ENCODE measurements around the gene NR3C1.

The NR3C1 gene

DNA sequence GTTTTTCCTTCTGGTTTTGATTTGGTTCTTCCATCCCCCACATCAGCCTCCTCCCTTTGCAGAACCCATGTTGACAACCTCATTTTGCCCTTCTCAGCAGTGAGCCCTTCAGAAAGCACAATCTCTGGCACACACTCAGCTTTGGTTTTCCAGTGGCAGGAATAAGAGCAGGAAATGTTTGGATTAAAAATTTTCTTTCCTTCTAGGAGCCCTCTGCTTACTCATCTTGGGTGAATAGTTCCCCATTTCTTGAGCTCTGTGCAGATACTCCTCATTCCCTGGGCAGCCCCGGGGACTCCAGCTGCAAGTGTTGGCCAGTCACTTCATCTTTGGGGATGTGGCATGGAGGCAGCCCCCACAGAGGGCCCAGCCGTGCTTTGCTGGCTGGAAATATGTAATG lies 170.5 kb downstream of the NR3C1 start:
- DNase-seq (ENCODE audit: low read depth), result no peak

DNA sequence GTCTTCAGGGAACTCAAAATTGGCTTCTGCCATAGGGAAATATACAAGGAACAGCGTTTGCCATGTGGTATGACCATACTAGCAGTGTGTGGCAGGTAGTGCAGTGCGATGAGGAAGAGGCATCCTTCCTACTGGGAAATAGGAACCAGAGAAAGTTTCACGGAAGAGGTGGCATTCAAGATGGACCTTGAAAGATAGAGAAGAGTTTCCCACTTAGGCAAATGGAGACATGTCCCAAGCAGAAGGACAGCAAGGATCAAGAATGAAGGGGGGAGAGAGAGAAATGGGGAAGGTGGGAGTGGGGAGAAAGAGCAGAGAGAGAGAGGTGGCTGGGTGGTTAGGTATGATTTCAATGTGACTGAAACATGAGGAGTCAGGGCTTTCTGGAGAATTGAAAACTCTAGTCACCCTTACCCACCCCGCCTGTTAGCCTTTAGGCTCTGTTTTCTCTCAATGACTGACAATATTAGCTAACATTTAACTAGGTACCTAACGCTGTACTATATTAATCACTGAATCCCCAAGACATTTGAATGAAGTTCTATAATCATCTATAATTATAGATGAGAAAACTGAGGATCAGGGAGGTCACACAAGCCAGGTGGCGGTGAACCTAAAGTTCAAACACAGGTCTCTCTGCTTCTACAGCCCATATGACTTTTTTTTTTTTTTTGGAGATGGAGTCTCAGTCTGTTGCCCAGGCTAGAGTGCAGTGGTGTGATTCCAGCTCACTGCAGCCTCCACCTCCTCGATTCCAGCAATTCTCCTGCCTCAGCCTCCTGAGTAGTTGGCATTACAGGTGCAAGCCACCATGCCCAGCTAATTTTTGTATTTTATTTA lies 171.3 kb downstream of the NR3C1 start:
- no peak for DNase-seq (ENCODE audit: low read depth)

DNA sequence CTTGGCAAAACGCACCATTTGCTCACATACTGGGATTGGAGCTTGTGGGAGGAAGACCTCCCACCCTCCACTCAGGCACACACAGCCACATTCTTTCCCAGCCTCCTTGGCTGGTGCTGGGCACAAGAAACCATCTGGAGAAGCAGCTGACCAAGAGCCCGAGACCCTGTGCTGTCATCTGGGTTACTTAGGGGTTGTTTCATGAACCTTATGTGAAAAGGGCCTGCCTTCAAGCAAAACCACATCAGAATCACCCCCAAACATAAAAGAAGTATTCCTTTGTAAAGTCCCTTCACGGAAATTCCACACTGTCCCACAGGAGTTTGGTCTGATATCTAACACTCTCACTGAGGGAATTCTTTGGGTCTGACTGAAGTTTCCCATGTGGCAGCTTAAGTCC lies 172.1 kb downstream of the NR3C1 start:
- DNase-seq (ENCODE audit: low read depth), result no peak

DNA sequence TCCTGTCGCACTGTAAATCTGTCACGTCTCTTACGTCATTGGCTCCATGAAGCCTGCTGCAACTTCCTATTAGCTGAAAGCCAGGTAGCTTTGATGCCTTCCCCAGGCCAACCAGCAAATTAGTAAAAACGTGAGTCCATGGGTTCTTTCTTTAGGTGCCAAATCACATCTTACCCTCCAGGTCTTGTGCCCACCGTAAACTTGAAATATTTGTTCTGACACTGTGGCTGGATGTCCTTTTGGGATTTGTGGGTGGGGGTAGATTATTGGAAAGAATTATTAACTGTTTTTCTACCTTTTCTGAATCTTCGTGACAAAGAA lies 172.8 kb downstream of the NR3C1 start:
- DNase-seq (ENCODE audit: low read depth), result no peak

DNA sequence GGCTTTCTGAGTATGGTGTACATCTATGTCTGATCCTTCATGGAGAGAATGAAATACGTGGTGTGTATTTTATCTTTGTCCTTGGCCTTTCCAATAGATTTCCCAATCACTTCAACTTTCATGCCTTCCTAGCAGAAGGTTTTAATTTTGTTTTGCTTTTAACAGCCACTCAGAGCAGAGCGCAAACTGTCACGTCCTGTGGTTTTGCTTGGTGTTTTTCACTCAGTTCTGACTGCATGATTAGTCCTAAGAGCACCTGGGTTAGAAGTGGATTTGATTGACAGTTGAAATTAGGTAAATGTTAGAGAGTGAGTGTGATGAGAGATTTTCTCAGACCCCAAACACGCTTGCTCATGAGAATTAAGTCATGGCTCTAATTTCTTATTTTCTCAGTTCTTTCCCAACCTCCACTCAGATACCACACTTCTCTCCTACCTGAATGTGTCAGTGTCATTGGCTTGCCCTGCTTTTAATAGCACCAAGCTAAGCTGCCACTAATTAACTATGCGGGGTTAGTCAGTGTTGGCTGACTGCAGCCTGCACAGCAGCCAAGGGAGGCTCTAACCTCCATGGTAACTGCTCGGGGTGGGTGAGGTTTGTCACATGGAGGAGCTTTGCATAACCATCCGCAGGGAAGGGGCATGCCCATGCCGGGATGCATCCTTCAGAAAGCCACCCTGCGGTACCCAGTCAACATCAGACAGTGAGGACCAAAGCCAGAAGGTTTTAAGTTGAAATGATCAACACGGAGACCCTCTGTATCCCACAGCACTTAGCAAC lies 173.4 kb downstream of the NR3C1 start:
- no peak for DNase-seq (ENCODE audit: low read depth)

DNA sequence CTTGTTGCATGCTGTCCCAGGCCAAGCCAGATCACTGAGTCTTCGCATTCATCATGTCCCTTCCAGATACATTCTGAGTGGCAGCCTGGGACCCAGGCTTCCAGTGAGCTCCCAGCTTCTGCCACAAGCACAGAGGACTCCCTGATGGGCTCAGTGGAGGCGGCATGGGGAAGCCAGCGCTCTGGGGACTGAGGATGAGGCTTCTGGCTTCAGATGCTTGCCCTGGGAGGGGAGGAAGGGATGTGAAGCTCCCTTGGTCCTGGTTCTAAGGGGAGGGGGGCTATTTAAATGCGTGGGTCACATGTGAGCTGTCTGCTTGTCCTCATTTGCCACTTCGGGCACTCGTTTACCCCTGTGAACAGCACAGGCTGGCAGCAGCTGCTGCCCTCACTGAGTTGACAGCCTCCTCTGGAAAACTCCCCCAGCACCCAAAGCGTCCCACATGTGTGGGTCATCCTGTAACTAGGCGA lies 174.0 kb downstream of the NR3C1 start:
- DNase-seq (ENCODE audit: low read depth), result no peak

DNA sequence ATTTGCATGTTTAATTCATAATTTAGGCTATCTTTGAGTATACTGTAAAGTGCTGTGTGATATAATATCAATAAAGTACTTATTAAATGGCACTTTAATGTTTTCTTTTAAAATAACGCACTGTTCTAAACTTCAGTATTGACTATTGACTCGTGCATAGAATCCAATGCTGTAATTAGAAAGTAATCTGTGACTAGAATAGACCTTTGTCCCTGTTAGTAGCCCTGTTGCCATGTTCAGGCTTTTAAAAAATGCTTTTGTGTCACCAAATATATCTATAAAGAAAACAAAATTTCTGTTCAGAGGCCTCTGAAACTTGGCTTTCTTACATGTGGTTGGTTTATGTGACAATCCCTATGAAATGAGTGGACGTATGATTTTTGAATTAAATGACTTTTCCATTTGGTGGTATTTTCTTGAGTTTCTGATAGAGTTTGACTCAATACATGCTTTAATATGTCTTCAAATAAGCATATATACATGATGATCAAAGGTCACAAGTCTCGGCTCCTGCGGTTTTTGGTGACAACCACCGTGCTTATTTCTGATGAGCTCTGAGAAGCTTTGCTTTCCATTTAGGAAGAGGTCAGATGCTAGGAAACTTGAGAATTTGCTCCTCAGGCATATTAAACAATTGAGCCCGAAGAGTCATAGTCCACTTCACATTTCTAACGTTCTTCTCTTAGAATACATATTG lies 174.7 kb downstream of the NR3C1 start:
- no peak for DNase-seq (ENCODE audit: low read depth)

All from activated T-cell treated with anti-CD3 and anti-CD28 coated beads for 24 hours (primary cell).